ENCODE results near the gene TDRD7. TPM values are rescaled to one million over a fixed set of nuclear protein-coding genes. Genes with fewer than 3 reads are reported as not detected.

Gene TDRD7
- total RNA-seq, 1 experiment from 2014 or later, result 23.4 TPM

GRCh38 chr9:97462159-97462558 lies 50.3 kb downstream of the TDRD7 start:
- Histone ChIP-seq H3K9me2 (replicated peaks; ENCODE audit: insufficient read depth, low read length) (no peaks in the 10 kb centered on the region), H3K27me3 (ENCODE audit: low read length) (no peaks in the 10 kb centered on the region)

DNA sequence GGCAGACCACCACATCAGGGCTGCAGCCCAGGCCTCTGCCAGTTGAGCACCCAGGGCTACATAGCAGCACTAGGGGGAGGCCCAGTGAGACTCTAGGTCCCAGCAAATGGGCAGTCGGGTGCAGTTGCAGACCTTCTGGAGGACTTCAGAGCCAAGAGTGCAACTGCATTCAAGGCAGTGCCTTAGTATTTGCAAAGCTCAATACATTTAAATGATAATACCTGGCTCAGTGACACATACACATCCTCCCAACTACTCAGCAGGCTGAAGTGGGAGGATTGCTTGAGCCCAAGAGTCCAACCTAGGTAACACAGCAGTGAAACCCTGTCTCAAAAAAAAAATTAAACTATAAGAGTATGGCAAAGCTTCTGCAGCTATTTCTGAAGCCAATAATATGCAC lies 51.0 kb downstream of the TDRD7 start:
- 0 out of 2 replicates have a peak, but pooled peaks cover 7% of the 10 kb centered on the region for H3K79me2 ChIP-seq (ENCODE audit: low read length)
- no peak overlapping the region for H3K27ac ChIP-seq (ENCODE audit: low read length)
- H3K36me3 ChIP-seq (ENCODE audit: insufficient read depth, low read length), result peaks cover 13% of the 10 kb centered on the region
- no peak overlapping the region for H3K4me2 ChIP-seq (ENCODE audit: low read depth, low read length, poor library complexity, severe bottlenecking)
- H3K9ac ChIP-seq (ENCODE audit: low read length), result no peak overlapping the region
- no peaks in the 10 kb centered on the region for H3K9me2 ChIP-seq (replicated peaks; ENCODE audit: insufficient read depth, low read length)
- H4K20me1 ChIP-seq (ENCODE audit: insufficient read depth, low read depth, low read length), result no peaks in the 10 kb centered on the region
- no peaks in the 10 kb centered on the region for H3K27me3 ChIP-seq (ENCODE audit: low read length)
- DNase-seq, result no peak
- peaks cover 25% of the 10 kb centered on the region for H3K4me1 ChIP-seq (ENCODE audit: low read length)
- H2AFZ ChIP-seq (ENCODE audit: low read length), result no peak overlapping the region
- no peak overlapping the region for H3K4me3 ChIP-seq (ENCODE audit: low read length)
- H3K9me3 ChIP-seq (ENCODE audit: low read length), result no peaks in the 10 kb centered on the region

More at GRCh38 chr9:97462159-97462558, 50.3 kb downstream of the TDRD7 start:
- H3K36me3 ChIP-seq (ENCODE audit: insufficient read depth, low read length), result peaks cover 6% of the 10 kb centered on the region
- H3K79me2 ChIP-seq (ENCODE audit: low read length), result 0 out of 2 replicates have a peak, but pooled peaks cover 7% of the 10 kb centered on the region
- no peak overlapping the region for H3K4me2 ChIP-seq (ENCODE audit: low read depth, low read length, poor library complexity, severe bottlenecking)
- H3K4me3 ChIP-seq (ENCODE audit: low read length), result no peak overlapping the region
- no peak overlapping the region for H3K9ac ChIP-seq (ENCODE audit: low read length)
- no peaks in the 10 kb centered on the region for H3K9me3 ChIP-seq (ENCODE audit: low read length)
- H2AFZ ChIP-seq (ENCODE audit: low read length), result no peak overlapping the region
- H3K27ac ChIP-seq (ENCODE audit: low read length), result no peak overlapping the region
- peaks cover 21% of the 10 kb centered on the region for H3K4me1 ChIP-seq (ENCODE audit: low read length)
- no peaks in the 10 kb centered on the region for H4K20me1 ChIP-seq (ENCODE audit: insufficient read depth, low read depth, low read length)
- no peak for DNase-seq

DNA sequence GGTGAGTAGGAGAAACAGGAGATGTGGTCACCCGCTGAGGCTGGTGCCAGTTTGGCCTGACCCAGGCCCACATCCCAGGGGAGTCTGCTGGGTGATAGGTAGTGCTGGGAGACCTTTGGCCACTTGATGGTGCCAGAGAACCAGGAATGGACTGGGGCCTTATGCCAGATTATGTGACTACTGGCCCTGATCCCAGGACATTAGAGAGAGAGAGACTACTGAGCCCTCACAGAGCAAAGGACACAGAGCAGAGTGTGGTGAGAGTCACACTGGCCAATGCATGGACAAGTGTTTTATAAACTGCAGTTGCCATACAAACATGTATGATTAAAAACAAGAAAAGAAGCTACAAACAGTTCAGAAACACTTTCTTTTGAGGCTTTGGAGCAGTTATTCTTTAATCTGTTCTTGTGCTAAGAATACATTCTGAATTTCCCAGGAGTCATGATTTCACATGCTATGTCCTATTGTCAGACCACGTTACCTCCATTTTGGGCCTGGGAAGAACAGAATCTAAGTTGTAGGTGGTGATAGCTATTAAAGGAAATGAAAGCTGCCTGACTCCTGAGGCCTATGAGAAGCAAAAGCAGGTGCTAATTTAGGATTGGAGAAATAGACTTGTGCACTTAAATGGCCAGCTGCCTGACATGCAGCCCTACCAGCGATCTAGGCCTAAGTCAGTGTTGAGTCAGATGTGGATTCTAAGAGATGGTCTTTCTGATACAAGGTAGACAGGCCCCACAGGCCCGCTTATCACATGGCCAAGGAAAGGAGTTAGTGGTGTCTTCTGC lies 57.0 kb downstream of the TDRD7 start:
- no peaks in the 10 kb centered on the region for H3K27me3 ChIP-seq (ENCODE audit: low read length)
- H3K4me2 ChIP-seq (ENCODE audit: low read depth, low read length, poor library complexity, severe bottlenecking), result peak overlapping the region; percentile 52
- H3K4me3 ChIP-seq (ENCODE audit: low read length), result no peak overlapping the region
- H3K9me2 ChIP-seq (replicated peaks; ENCODE audit: insufficient read depth, low read length), result no peaks in the 10 kb centered on the region
- H3K79me2 ChIP-seq (ENCODE audit: low read length), result peaks cover 24% of the 10 kb centered on the region
- H3K9ac ChIP-seq (ENCODE audit: low read length), result peak overlapping the region; percentile 29
- no peak overlapping the region for H2AFZ ChIP-seq (ENCODE audit: low read length)
- no peaks in the 10 kb centered on the region for H3K9me3 ChIP-seq (ENCODE audit: low read length)
- peaks cover 28% of the 10 kb centered on the region for H3K4me1 ChIP-seq (ENCODE audit: low read length)
- peak overlapping the region; percentile 72 for H3K27ac ChIP-seq (ENCODE audit: low read length)
- H4K20me1 ChIP-seq (ENCODE audit: insufficient read depth, low read depth, low read length), result no peaks in the 10 kb centered on the region
- DNase-seq, result peak; percentile 85
- peaks cover 20% of the 10 kb centered on the region; the same call in 1 of the 2 replicates for H3K36me3 ChIP-seq (ENCODE audit: insufficient read depth, low read length)

DNA sequence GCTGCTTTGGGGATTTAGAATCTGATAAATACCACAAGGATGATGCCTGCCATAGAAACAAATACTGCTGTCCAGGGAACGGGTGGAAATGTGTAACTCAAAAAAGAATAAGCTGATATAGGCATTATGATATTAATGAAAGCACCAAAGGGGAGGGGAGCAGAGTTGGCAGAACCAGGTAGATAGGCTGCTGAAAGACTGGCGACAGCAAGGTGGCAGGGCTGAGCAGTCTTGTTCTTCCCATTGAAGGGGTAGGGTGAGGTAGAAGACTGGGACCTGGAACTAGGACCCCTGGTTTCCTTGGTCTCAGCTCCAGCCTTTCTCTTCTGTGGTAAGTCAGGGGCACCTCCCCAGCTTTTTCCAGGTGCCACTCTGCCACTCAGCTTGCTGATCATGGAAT lies 58.2 kb downstream of the TDRD7 start:
- Histone ChIP-seq H3K9me3 (ENCODE audit: low read length) (no peaks in the 10 kb centered on the region), H3K9me2 (replicated peaks; ENCODE audit: insufficient read depth, low read length) (no peaks in the 10 kb centered on the region), H3K36me3 (ENCODE audit: insufficient read depth, low read length) (peaks cover 32% of the 10 kb centered on the region), H3K4me2 (ENCODE audit: low read depth, low read length, poor library complexity, severe bottlenecking) (no peak overlapping the region), H3K79me2 (ENCODE audit: low read length) (peaks cover 24% of the 10 kb centered on the region), H3K27ac (ENCODE audit: low read length) (no peak overlapping the region), H3K27me3 (ENCODE audit: low read length) (no peaks in the 10 kb centered on the region), H2AFZ (ENCODE audit: low read length) (no peak overlapping the region), H3K4me1 (ENCODE audit: low read length) (peaks cover 28% of the 10 kb centered on the region), H4K20me1 (ENCODE audit: insufficient read depth, low read depth, low read length) (no peaks in the 10 kb centered on the region), H3K9ac (ENCODE audit: low read length) (no peak overlapping the region), H3K4me3 (ENCODE audit: low read length) (no peak overlapping the region)
- peak; percentile 47 for DNase-seq

DNA sequence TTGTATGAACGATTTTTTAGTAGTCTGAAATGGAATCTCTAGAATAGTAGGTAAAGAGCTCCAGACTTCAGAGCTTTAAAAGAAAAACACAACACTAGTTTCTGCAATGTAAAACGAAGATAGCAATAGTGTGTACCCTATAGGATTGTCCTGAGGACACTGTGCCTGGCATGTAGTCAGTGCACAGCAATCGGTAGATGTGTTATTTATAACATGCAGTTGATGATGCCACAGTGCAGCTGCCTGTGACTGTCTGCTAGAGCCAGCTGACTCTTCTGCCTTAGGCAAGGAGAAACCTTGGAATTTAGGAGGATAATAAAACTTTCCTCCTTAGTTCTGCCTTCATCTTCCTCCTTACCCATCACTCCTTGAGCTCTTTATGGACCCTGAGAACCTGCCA lies 61.8 kb downstream of the TDRD7 start:
- Histone ChIP-seq H3K36me3 (ENCODE audit: insufficient read depth, low read length) (peaks cover 45% of the 10 kb centered on the region), H3K9me3 (ENCODE audit: low read length) (no peaks in the 10 kb centered on the region), H3K4me1 (ENCODE audit: low read length) (peaks cover 11% of the 10 kb centered on the region), H3K4me2 (ENCODE audit: low read depth, low read length, poor library complexity, severe bottlenecking) (no peak overlapping the region), H3K27me3 (ENCODE audit: low read length) (no peaks in the 10 kb centered on the region), H4K20me1 (ENCODE audit: insufficient read depth, low read depth, low read length) (no peaks in the 10 kb centered on the region), H3K79me2 (ENCODE audit: low read length) (peaks cover 20% of the 10 kb centered on the region), H3K9ac (ENCODE audit: low read length) (no peak overlapping the region), H3K4me3 (ENCODE audit: low read length) (no peak overlapping the region), H2AFZ (ENCODE audit: low read length) (no peak overlapping the region), H3K27ac (ENCODE audit: low read length) (no peak overlapping the region), H3K9me2 (replicated peaks; ENCODE audit: insufficient read depth, low read length) (no peaks in the 10 kb centered on the region)
- DNase-seq, result no peak

GRCh38 chr9:97474372-97474925 lies 62.6 kb downstream of the TDRD7 start:
- peaks cover 16% of the 10 kb centered on the region for H3K79me2 ChIP-seq (ENCODE audit: low read length)
- no peak overlapping the region for H2AFZ ChIP-seq (ENCODE audit: low read length)
- no peak overlapping the region for H3K9ac ChIP-seq (ENCODE audit: low read length)
- no peaks in the 10 kb centered on the region for H3K9me2 ChIP-seq (replicated peaks; ENCODE audit: insufficient read depth, low read length)
- no peak overlapping the region for H3K4me2 ChIP-seq (ENCODE audit: low read depth, low read length, poor library complexity, severe bottlenecking)
- peaks cover 53% of the 10 kb centered on the region for H3K36me3 ChIP-seq (ENCODE audit: insufficient read depth, low read length)
- no peaks in the 10 kb centered on the region for H3K9me3 ChIP-seq (ENCODE audit: low read length)
- DNase-seq, result no peak
- no peaks in the 10 kb centered on the region for H3K27me3 ChIP-seq (ENCODE audit: low read length)
- H3K4me1 ChIP-seq (ENCODE audit: low read length), result peaks cover 4% of the 10 kb centered on the region
- H4K20me1 ChIP-seq (ENCODE audit: insufficient read depth, low read depth, low read length), result no peaks in the 10 kb centered on the region
- H3K27ac ChIP-seq (ENCODE audit: low read length), result no peak overlapping the region
- no peak overlapping the region for H3K4me3 ChIP-seq (ENCODE audit: low read length)

DNA sequence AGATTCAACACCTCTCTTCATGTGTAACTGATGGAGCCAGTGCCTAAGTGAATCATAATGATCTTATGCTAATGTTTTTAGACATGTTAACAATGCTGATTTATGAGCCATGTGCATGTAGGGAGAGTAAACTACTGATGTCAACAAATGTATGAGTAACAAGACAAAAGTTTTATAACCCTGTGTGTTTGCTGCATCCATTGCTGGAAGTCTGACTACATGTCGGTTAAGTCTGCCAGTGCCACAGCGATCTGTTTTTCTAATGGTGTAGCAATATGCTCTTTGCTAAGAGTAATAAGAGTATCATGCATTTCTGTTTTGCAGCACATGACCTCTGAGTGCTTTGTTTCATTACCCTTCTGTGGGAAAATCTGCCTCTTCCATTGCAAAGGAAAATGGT lies 63.2 kb downstream of the TDRD7 start:
- Histone ChIP-seq H3K27ac (ENCODE audit: low read length) (no peak overlapping the region), H3K4me3 (ENCODE audit: low read length) (no peak overlapping the region), H3K36me3 (ENCODE audit: insufficient read depth, low read length) (peaks cover 59% of the 10 kb centered on the region), H3K27me3 (ENCODE audit: low read length) (no peaks in the 10 kb centered on the region), H3K4me1 (ENCODE audit: low read length) (no peaks in the 10 kb centered on the region), H3K9ac (ENCODE audit: low read length) (no peak overlapping the region), H3K79me2 (ENCODE audit: low read length) (peaks cover 12% of the 10 kb centered on the region), H3K4me2 (ENCODE audit: low read depth, low read length, poor library complexity, severe bottlenecking) (no peak overlapping the region), H4K20me1 (ENCODE audit: insufficient read depth, low read depth, low read length) (no peaks in the 10 kb centered on the region), H2AFZ (ENCODE audit: low read length) (no peak overlapping the region), H3K9me3 (ENCODE audit: low read length) (no peaks in the 10 kb centered on the region), H3K9me2 (replicated peaks; ENCODE audit: insufficient read depth, low read length) (no peaks in the 10 kb centered on the region)
- no peak for DNase-seq

DNA sequence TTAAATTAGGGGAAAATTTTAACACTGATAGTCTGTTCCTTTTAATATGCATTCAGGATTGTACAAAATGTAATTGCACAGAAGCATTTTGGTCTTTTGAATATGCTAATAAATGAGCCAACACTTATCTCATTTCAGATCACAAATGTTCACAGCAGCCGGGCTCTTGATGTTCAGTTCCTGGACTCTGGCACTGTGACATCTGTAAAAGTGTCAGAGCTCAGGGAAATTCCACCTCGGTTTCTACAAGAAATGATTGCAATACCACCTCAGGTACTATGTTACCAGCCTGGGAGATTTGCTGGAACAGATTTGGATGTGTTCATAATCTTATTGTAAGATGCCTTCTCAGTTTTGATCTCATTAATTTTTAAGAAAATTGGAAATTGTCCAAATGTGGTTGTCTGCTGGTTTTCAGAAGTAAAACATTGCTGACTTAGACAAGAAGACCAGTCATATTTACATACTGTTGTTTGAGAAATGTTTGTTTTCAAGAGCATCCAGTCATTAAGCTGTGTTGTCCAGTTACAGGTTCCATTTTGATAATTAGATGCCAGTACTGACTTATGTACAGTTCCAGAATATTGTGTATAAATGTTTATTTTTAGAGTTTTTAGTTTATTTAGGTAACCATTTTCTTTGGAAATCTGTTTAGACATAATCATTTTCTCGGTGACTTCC lies 66.5 kb downstream of the TDRD7 start:
- Histone ChIP-seq H3K9me2 (replicated peaks; ENCODE audit: insufficient read depth, low read length) (no peaks in the 10 kb centered on the region), H3K4me3 (ENCODE audit: low read length) (no peak overlapping the region), H3K27ac (ENCODE audit: low read length) (no peak overlapping the region), H3K9ac (ENCODE audit: low read length) (no peak overlapping the region), H3K79me2 (ENCODE audit: low read length) (no peaks in the 10 kb centered on the region), H3K4me2 (ENCODE audit: low read depth, low read length, poor library complexity, severe bottlenecking) (no peak overlapping the region), H3K36me3 (ENCODE audit: insufficient read depth, low read length) (peaks cover 78% of the 10 kb centered on the region), H3K4me1 (ENCODE audit: low read length) (no peaks in the 10 kb centered on the region), H3K27me3 (ENCODE audit: low read length) (no peaks in the 10 kb centered on the region), H3K9me3 (ENCODE audit: low read length) (peaks cover 7% of the 10 kb centered on the region; the same call in 1 of the 2 replicates), H2AFZ (ENCODE audit: low read length) (no peak overlapping the region), H4K20me1 (ENCODE audit: insufficient read depth, low read depth, low read length) (no peaks in the 10 kb centered on the region)
- no peak for DNase-seq

All from Karpas-422 (cell line).